WTC11 (cell line): Measurements from ENCODE around the gene CORO2B. TPM values are rescaled to one million over a fixed set of nuclear protein-coding genes. Genes with fewer than 3 reads are reported as not detected.

Experiments used
- ATAC-seq: fragments of 200-7000 bp; cut with Tn5 transposase; 2 replicates; pipeline ENCODE4 v1.10.0; 2021; ENCODE audit warnings: mild to moderate bottlenecking, moderate library complexity
- CTCF ChIA-PET: fragments of 300-600 bp; sonication (Branson Sonifier 250); formaldehyde crosslinking; loops from one replicate; lab custom pipeline; 2021; ENCODE audit warnings: antibody characterized with exemption; lab: Charles Lee
- POLR2A ChIA-PET: fragments of 350-600 bp; sonication (Branson Sonifier 250); formaldehyde crosslinking; loops from one replicate; lab custom pipeline; 2021; ENCODE audit warnings: antibody characterized with exemption; lab: Charles Lee
- DNase-seq: peaks from one replicate; pipeline ENCODE4 v3.0.0; 2021; ENCODE audit warnings: low spot score
- H3K27ac Mint-ChIP-seq: 2 replicates; pipeline ENCODE4 v1.8.0; 2021; ENCODE audit warnings: mixed read lengths
- H3K27me3 Mint-ChIP-seq: 2 replicates; pipeline ENCODE4 v1.8.0; 2021; ENCODE audit warnings: low read depth, mild to moderate bottlenecking, moderate library complexity, mixed read lengths
- H3K36me3 Mint-ChIP-seq: 2 replicates; pipeline ENCODE4 v1.8.0; 2021; ENCODE audit warnings: mixed read lengths
- H3K4me1 Mint-ChIP-seq: 2 replicates; pipeline ENCODE4 v1.8.0; 2022; ENCODE audit warnings: mixed read lengths
- H3K4me3 Mint-ChIP-seq: 2 replicates; pipeline ENCODE4 v1.8.0; 2021; ENCODE audit warnings: mild to moderate bottlenecking, moderate library complexity, mixed read lengths
- H3K9me3 Mint-ChIP-seq: 2 replicates; pipeline ENCODE4 v1.8.0; 2021; ENCODE audit warnings: mixed read lengths
- CREM ChIP-seq: sonication (generic); formaldehyde crosslinking; IDR thresholded peaks from 2 replicates; pipeline ENCODE4 v1.8.1; 2022; ENCODE audit warnings: mild to moderate bottlenecking, missing genetic modification reagents, moderate library complexity
- ETV6 ChIP-seq: sonication (generic); formaldehyde crosslinking; IDR thresholded peaks from 2 replicates; pipeline ENCODE4 v1.8.1; 2022; ENCODE audit warnings: mild to moderate bottlenecking, missing genetic modification reagents
- FOXK1 ChIP-seq: sonication (generic); formaldehyde crosslinking; IDR thresholded peaks from 2 replicates; pipeline ENCODE4 v1.8.0; 2022; ENCODE audit warnings: mild to moderate bottlenecking, moderate library complexity, missing genetic modification reagents
- FOXP1 ChIP-seq: sonication (generic); formaldehyde crosslinking; IDR thresholded peaks from 2 replicates; pipeline ENCODE4 v1.8.0; 2022; ENCODE audit warnings: missing genetic modification reagents, mild to moderate bottlenecking, moderate library complexity, borderline replicate concordance
- GABPB1 ChIP-seq: sonication (generic); formaldehyde crosslinking; IDR thresholded peaks from 2 replicates; pipeline ENCODE4 v1.8.1; 2023; ENCODE audit warnings: mild to moderate bottlenecking, missing genetic modification reagents
- JAZF1 ChIP-seq: fragments of 250-450 bp; sonication (Bioruptor Pico); IDR thresholded peaks from 2 replicates; pipeline ENCODE4 v1.9.0; 2021; ENCODE audit warnings: moderate library complexity, mild to moderate bottlenecking, inconsistent platforms
- KAT7 ChIP-seq: sonication (generic); formaldehyde crosslinking; IDR thresholded peaks from 2 replicates; pipeline ENCODE4 v1.8.1; 2023; ENCODE audit warnings: missing genetic modification reagents, mild to moderate bottlenecking, borderline replicate concordance
- MYBL2 ChIP-seq: sonication (generic); formaldehyde crosslinking; IDR thresholded peaks from 2 replicates; pipeline ENCODE4 v1.8.1; 2023; ENCODE audit warnings: mild to moderate bottlenecking, moderate library complexity, missing genetic modification reagents
- OVOL2 ChIP-seq: fragments of 250-450 bp; sonication (Bioruptor Pico); IDR thresholded peaks from 2 replicates; pipeline ENCODE4 v1.9.0; 2021; ENCODE audit warnings: mild to moderate bottlenecking, borderline replicate concordance
- SP1 ChIP-seq: sonication (generic); formaldehyde crosslinking; conservative IDR thresholded peaks from 2 replicates; pipeline ENCODE4 v1.8.1; 2022; ENCODE audit warnings: missing genetic modification reagents
- ZNF121 ChIP-seq: sonication (generic); formaldehyde crosslinking; IDR thresholded peaks from 2 replicates; pipeline ENCODE4 v1.8.0; 2023; ENCODE audit warnings: missing genetic modification reagents
- ZNF219 ChIP-seq: sonication (generic); formaldehyde crosslinking; IDR thresholded peaks from 2 replicates; pipeline ENCODE4 v1.8.0; 2023; ENCODE audit warnings: missing genetic modification reagents, mild to moderate bottlenecking, borderline replicate concordance
- ZNF232 ChIP-seq: sonication (generic); formaldehyde crosslinking; IDR thresholded peaks from 2 replicates; pipeline ENCODE4 v1.8.0; 2022; ENCODE audit warnings: mild to moderate bottlenecking, missing genetic modification reagents
- ZNF317 ChIP-seq: sonication (generic); formaldehyde crosslinking; IDR thresholded peaks from 2 replicates; pipeline ENCODE4 v1.8.1; 2023; ENCODE audit warnings: low read depth, mild to moderate bottlenecking, moderate library complexity, missing genetic modification reagents, borderline replicate concordance
- ZNF396 ChIP-seq: fragments of 250-450 bp; sonication (Bioruptor Pico); IDR thresholded peaks from 2 replicates; pipeline ENCODE4 v1.8.0; 2021; ENCODE audit warnings: mild to moderate bottlenecking, moderate library complexity, borderline replicate concordance
- ZNF416 ChIP-seq: fragments of 250-450 bp; sonication (Bioruptor Pico); IDR thresholded peaks from 2 replicates; pipeline ENCODE4 v1.9.0; 2021; ENCODE audit warnings: mild to moderate bottlenecking, inconsistent platforms
- total RNA-seq: library from RNA; stranded (reverse); gene quantifications from 3 replicates; pipeline ENCODE4 v1.2.3, GENCODE V29; 2021
- TF ChIP-seq, protein P1 (sequence below): sonication (generic); formaldehyde crosslinking; IDR thresholded peaks from 2 replicates; pipeline ENCODE4 v1.8.1; 2023; ENCODE audit warnings: mild to moderate bottlenecking, missing genetic modification reagents
- TF ChIP-seq, protein P2 (sequence below): sonication (generic); formaldehyde crosslinking; IDR thresholded peaks from 2 replicates; pipeline ENCODE4 v1.8.0; 2022; ENCODE audit warnings: mild to moderate bottlenecking, missing genetic modification reagents
- TF ChIP-seq, protein P3 (sequence below): sonication (generic); formaldehyde crosslinking; IDR thresholded peaks from 2 replicates; pipeline ENCODE4 v1.8.1; 2023; ENCODE audit warnings: mild to moderate bottlenecking, missing genetic modification reagents, moderate library complexity
- TF ChIP-seq, protein P4 (sequence below): sonication (generic); formaldehyde crosslinking; IDR thresholded peaks from 2 replicates; pipeline ENCODE4 v1.8.1; 2023; ENCODE audit warnings: mild to moderate bottlenecking, moderate library complexity, missing genetic modification reagents
- TF ChIP-seq, protein P5 (sequence below): sonication (generic); formaldehyde crosslinking; IDR thresholded peaks from 2 replicates; pipeline ENCODE4 v1.8.1; 2022; ENCODE audit warnings: missing genetic modification reagents, borderline replicate concordance
- TF ChIP-seq, protein P6 (sequence below): sonication (generic); formaldehyde crosslinking; IDR thresholded peaks from 2 replicates; pipeline ENCODE4 v1.8.0; 2023; ENCODE audit warnings: missing genetic modification reagents
- TF ChIP-seq, protein P7 (sequence below): sonication (generic); formaldehyde crosslinking; IDR thresholded peaks from 2 replicates; pipeline ENCODE4 v1.8.0; 2022; ENCODE audit warnings: mild to moderate bottlenecking, missing genetic modification reagents

CORO2B gene
- total RNA-seq, 1 experiment from 2014 or later, result 4.9 TPM

DNA sequence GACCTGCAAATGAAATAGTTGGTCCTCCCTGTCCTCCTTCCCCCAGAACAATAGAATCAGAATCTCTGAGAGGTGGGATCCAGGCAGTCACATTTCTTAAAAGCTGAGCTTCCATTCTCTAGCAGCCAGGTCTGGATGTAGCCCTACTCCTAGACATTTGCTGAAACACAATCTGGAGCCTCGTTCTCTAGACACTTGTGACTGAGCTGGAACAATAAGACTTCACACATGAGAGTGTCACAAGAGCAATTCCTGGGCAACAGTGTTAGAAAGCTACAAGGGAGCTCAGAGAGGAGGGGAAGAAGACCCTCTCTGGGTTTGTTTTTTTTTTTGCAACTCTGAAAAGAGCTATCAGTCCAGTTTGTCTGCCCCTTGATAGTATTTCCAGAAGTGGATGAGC is 14.5 kb downstream of the CORO2B start:
- H3K4me1 Mint-ChIP-seq, result peaks cover 34% of the 10 kb centered on the region
- TF ChIP-seq KAT7 (CRISPR knock-in tag), result no peak
- no peak for TF ChIP-seq ZNF121 (CRISPR knock-in tag)
- TF ChIP-seq OVOL2 (CRISPR knock-in tag), result no peak
- no peak for TF ChIP-seq ZNF232
- TF ChIP-seq, protein P1, sequence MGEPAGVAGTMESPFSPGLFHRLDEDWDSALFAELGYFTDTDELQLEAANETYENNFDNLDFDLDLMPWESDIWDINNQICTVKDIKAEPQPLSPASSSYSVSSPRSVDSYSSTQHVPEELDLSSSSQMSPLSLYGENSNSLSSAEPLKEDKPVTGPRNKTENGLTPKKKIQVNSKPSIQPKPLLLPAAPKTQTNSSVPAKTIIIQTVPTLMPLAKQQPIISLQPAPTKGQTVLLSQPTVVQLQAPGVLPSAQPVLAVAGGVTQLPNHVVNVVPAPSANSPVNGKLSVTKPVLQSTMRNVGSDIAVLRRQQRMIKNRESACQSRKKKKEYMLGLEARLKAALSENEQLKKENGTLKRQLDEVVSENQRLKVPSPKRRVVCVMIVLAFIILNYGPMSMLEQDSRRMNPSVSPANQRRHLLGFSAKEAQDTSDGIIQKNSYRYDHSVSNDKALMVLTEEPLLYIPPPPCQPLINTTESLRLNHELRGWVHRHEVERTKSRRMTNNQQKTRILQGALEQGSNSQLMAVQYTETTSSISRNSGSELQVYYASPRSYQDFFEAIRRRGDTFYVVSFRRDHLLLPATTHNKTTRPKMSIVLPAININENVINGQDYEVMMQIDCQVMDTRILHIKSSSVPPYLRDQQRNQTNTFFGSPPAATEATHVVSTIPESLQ (CRISPR knock-in tag), result no peak
- no peak for TF ChIP-seq ZNF416
- TF ChIP-seq ZNF396 (CRISPR knock-in tag), result no peak
- TF ChIP-seq, protein P2, sequence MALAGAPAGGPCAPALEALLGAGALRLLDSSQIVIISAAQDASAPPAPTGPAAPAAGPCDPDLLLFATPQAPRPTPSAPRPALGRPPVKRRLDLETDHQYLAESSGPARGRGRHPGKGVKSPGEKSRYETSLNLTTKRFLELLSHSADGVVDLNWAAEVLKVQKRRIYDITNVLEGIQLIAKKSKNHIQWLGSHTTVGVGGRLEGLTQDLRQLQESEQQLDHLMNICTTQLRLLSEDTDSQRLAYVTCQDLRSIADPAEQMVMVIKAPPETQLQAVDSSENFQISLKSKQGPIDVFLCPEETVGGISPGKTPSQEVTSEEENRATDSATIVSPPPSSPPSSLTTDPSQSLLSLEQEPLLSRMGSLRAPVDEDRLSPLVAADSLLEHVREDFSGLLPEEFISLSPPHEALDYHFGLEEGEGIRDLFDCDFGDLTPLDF (CRISPR knock-in tag), result no peak
- TF ChIP-seq, protein P3, sequence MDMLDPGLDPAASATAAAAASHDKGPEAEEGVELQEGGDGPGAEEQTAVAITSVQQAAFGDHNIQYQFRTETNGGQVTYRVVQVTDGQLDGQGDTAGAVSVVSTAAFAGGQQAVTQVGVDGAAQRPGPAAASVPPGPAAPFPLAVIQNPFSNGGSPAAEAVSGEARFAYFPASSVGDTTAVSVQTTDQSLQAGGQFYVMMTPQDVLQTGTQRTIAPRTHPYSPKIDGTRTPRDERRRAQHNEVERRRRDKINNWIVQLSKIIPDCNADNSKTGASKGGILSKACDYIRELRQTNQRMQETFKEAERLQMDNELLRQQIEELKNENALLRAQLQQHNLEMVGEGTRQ (CRISPR knock-in tag), result no peak
- no peak for TF ChIP-seq ZNF219 (CRISPR knock-in tag)
- TF ChIP-seq, protein P4, sequence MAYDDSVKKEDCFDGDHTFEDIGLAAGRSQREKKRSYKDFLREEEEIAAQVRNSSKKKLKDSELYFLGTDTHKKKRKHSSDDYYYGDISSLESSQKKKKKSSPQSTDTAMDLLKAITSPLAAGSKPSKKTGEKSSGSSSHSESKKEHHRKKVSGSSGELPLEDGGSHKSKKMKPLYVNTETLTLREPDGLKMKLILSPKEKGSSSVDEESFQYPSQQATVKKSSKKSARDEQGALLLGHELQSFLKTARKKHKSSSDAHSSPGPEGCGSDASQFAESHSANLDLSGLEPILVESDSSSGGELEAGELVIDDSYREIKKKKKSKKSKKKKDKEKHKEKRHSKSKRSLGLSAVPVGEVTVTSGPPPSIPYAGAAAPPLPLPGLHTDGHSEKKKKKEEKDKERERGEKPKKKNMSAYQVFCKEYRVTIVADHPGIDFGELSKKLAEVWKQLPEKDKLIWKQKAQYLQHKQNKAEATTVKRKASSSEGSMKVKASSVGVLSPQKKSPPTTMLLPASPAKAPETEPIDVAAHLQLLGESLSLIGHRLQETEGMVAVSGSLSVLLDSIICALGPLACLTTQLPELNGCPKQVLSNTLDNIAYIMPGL (CRISPR knock-in tag), result no peak
- TF ChIP-seq CREM, result no peak
- no peak for TF ChIP-seq SP1 (CRISPR knock-in tag)
- TF ChIP-seq ZNF317 (CRISPR knock-in tag), result no peak
- TF ChIP-seq, protein P5, sequence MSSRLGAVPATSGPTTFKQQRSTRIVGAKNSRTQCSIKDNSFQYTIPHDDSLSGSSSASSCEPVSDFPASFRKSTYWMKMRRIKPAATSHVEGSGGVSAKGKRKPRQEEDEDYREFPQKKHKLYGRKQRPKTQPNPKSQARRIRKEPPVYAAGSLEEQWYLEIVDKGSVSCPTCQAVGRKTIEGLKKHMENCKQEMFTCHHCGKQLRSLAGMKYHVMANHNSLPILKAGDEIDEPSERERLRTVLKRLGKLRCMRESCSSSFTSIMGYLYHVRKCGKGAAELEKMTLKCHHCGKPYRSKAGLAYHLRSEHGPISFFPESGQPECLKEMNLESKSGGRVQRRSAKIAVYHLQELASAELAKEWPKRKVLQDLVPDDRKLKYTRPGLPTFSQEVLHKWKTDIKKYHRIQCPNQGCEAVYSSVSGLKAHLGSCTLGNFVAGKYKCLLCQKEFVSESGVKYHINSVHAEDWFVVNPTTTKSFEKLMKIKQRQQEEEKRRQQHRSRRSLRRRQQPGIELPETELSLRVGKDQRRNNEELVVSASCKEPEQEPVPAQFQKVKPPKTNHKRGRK (CRISPR knock-in tag), result no peak
- TF ChIP-seq, all 79 proteins: peak for 0
- no peaks in the 10 kb centered on the region for H3K9me3 Mint-ChIP-seq
- H3K4me3 Mint-ChIP-seq, result no peak overlapping the region
- no peaks in the 10 kb centered on the region; the same call in 1 of the 2 replicates for H3K27me3 Mint-ChIP-seq
- H3K27ac Mint-ChIP-seq, result no peak overlapping the region
- ATAC-seq, result no peak
- POLR2A ChIA-PET, result no interaction called here
- CTCF ChIA-PET, result interaction anchor here (0.7 to 1.1 kb wide), 3 partner anchors 38 to 79 kb away, joined by 3 to 4 read pairs (median 3); no protein-coding TSS in a partner anchor
- no peak for DNase-seq
- H3K36me3 Mint-ChIP-seq, result no peaks in the 10 kb centered on the region

DNA sequence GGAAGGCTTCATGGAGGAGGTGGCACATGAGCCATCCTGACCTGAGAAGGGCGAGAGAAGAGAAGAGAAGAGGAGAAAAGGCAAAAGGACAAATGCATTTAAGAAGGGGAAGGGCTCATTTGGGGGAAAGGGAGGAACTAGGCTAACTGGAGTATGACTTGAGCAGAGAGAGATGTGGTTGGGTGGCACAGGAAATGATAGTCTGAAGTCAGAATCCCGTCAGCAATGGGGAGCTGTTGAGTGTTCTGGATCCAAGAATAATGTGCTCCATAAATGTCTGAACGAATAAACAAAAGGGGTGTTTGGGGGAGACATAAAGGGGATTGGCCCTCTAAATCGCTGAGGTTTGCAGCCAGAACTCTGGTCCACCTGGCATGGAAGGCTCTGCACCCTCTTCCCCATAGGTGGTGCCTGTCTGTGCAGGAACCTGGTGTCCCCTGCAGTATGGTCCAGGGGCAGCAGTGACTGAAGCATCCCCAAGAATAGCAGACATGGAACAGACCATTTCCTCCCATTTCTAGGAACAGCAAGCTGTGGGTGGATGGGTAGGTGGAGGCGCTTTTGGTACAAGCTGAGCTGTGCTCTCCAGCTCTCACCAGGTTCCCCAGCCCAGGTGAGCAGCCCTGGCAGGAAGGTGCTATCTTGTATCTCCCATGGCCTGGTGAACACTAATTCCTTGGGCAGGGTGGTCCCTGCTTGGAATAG is 15.2 kb downstream of the CORO2B start:
- POLR2A ChIA-PET, result no interaction called here
- TF ChIP-seq FOXP1 (CRISPR knock-in tag) (no peak), OVOL2 (CRISPR knock-in tag) (no peak), JAZF1 (CRISPR knock-in tag) (no peak), MYBL2 (CRISPR knock-in tag) (no peak), FOXK1 (CRISPR knock-in tag) (no peak), GABPB1 (CRISPR knock-in tag) (no peak), ETV6 (no peak)
- TF ChIP-seq, protein P6, sequence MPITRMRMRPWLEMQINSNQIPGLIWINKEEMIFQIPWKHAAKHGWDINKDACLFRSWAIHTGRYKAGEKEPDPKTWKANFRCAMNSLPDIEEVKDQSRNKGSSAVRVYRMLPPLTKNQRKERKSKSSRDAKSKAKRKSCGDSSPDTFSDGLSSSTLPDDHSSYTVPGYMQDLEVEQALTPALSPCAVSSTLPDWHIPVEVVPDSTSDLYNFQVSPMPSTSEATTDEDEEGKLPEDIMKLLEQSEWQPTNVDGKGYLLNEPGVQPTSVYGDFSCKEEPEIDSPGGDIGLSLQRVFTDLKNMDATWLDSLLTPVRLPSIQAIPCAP, result no peak
- TF ChIP-seq, protein P7, sequence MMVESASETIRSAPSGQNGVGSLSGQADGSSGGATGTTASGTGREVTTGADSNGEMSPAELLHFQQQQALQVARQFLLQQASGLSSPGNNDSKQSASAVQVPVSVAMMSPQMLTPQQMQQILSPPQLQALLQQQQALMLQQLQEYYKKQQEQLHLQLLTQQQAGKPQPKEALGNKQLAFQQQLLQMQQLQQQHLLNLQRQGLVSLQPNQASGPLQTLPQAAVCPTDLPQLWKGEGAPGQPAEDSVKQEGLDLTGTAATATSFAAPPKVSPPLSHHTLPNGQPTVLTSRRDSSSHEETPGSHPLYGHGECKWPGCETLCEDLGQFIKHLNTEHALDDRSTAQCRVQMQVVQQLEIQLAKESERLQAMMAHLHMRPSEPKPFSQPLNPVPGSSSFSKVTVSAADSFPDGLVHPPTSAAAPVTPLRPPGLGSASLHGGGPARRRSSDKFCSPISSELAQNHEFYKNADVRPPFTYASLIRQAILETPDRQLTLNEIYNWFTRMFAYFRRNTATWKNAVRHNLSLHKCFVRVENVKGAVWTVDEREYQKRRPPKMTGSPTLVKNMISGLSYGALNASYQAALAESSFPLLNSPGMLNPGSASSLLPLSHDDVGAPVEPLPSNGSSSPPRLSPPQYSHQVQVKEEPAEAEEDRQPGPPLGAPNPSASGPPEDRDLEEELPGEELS (CRISPR knock-in tag), result no peak
- Mint-ChIP-seq H3K27me3 (no peaks in the 10 kb centered on the region; the same call in 1 of the 2 replicates), H3K27ac (no peak overlapping the region), H3K9me3 (no peaks in the 10 kb centered on the region), H3K4me3 (no peak overlapping the region), H3K36me3 (no peaks in the 10 kb centered on the region), H3K4me1 (peaks cover 33% of the 10 kb centered on the region)
- no peak for ATAC-seq
- DNase-seq, result no peak
- CTCF ChIA-PET, result interaction anchor here (0.7 to 1.4 kb wide), 3 partner anchors 37 to 80 kb away, joined by 3 to 6 read pairs (median 3); no protein-coding TSS in a partner anchor
